ENCODE measurements around the gene FBXW7. TPM values are rescaled to one million over a fixed set of nuclear protein-coding genes. Genes with fewer than 3 reads are reported as not detected.
A peak's percentile ranks its signal among the peaks of the same experiment; 100 is the strongest.

Gene FBXW7
- total and polyA plus RNA-seq, 2 donors (not counting 1 experiment from before 2014, with no cell fraction given), result 16.3 to 68.7 TPM

DNA sequence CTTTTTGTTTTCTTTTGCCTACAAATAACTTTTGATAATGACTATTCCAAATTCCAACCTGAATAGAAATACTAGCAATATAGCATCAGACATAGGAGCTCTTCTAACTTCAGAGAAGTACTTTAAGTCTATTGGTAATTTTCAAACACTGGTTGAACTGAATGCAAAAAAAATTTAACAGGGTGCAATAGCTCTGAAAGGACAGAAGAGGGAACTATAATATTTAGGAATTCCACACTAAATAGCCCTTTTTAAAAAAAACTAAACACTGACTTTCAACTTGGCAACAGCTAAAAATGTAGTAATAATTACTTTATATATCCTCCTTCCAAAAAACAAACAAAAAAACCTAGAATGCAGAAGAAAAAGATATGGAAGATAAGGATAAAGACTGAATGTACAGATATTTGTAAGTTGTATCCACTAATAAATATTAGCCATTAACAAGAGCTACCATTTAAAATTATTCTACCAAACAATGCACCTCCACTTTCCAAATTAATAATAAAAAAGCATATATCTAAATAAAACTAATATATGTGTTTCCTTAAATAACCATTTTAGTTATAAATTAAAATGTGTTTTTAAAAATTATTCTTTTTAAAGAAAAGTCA is 81.4 kb downstream of the FBXW7 start:
- DNase-seq (ENCODE audit: low read depth in 2 of 2), result peak; percentile 19 to 60
- Histone ChIP-seq H3K27ac (ENCODE audit: insufficient read depth, low read length) (no peak overlapping the region), H3K4me3 (replicated peaks in 1 of 4; ENCODE audit: control extremely low read depth in 1 of 4, insufficient read depth in 1 of 4, low read depth in 3 of 4, low read length in 4 of 4) (no peak overlapping the region), H3K79me2 (ENCODE audit: control insufficient read depth, insufficient read depth, low read length) (peaks cover 6% of the 10 kb centered on the region), H3K9ac (ENCODE audit: insufficient read depth, low read length) (no peak overlapping the region), H3K36me3 (ENCODE audit: control insufficient read depth, insufficient read depth, low read length) (no peaks in the 10 kb centered on the region), H3K9me3 (ENCODE audit: control insufficient read depth, insufficient read depth, low read depth, low read length) (no peaks in the 10 kb centered on the region), H3K27me3 (ENCODE audit: control insufficient read depth, insufficient read depth, low read length) (no peaks in the 10 kb centered on the region), H3K4me2 (ENCODE audit: extremely low read depth, insufficient read depth, low read length) (no peak overlapping the region), H3K4me1 (ENCODE audit: control insufficient read depth, extremely low read depth, insufficient read depth, low read length) (no peaks in the 10 kb centered on the region), H4K20me1 (ENCODE audit: control insufficient read depth, extremely low read depth, insufficient read depth, low read length) (no peaks in the 10 kb centered on the region), H2AFZ (ENCODE audit: low read length) (no peak overlapping the region)
- TF ChIP-seq EZH2 (IDR thresholded peaks at IDR 0.05; ENCODE audit: low read length, missing control alignments), result no peak
- TF ChIP-seq, protein P1, sequence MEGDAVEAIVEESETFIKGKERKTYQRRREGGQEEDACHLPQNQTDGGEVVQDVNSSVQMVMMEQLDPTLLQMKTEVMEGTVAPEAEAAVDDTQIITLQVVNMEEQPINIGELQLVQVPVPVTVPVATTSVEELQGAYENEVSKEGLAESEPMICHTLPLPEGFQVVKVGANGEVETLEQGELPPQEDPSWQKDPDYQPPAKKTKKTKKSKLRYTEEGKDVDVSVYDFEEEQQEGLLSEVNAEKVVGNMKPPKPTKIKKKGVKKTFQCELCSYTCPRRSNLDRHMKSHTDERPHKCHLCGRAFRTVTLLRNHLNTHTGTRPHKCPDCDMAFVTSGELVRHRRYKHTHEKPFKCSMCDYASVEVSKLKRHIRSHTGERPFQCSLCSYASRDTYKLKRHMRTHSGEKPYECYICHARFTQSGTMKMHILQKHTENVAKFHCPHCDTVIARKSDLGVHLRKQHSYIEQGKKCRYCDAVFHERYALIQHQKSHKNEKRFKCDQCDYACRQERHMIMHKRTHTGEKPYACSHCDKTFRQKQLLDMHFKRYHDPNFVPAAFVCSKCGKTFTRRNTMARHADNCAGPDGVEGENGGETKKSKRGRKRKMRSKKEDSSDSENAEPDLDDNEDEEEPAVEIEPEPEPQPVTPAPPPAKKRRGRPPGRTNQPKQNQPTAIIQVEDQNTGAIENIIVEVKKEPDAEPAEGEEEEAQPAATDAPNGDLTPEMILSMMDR (conservative IDR thresholded peaks at IDR 0.05 in 1 of 2, IDR thresholded peaks at IDR 0.05 in 1 of 2; ENCODE audit: low read depth in 1 of 2, low read length in 2 of 2), result peak; percentile 15 to 72

DNA sequence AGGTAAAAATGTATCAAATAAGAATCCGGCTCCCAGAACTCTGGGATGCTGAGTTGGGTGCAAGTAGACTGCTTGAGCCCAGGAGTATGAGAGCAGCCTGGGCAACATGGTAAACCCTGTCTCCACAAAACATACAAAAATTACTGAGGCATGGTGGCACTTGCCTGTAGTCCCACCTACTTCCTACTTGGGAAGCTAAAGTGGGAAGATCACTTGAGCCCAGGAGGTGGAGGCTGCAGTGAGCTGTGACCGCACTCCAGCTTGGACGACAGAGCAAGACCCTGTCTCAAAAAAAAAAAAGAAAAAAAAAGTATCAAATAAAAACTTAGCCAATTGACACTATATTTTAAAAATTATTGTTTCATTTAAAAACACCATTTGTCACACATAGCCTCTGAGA is 84.4 kb downstream of the FBXW7 start:
- no peaks in the 10 kb centered on the region for H4K20me1 ChIP-seq (ENCODE audit: control insufficient read depth, extremely low read depth, insufficient read depth, low read length)
- H3K4me2 ChIP-seq (ENCODE audit: extremely low read depth, insufficient read depth, low read length), result no peak overlapping the region
- no peaks in the 10 kb centered on the region for H3K27me3 ChIP-seq (ENCODE audit: control insufficient read depth, insufficient read depth, low read length)
- no peak overlapping the region for H3K4me3 ChIP-seq (replicated peaks in 1 of 4; ENCODE audit: control extremely low read depth in 1 of 4, insufficient read depth in 1 of 4, low read depth in 3 of 4, low read length in 4 of 4)
- H2AFZ ChIP-seq (ENCODE audit: low read length), result no peak overlapping the region
- no peak for DNase-seq (ENCODE audit: low read depth in 2 of 2)
- TF ChIP-seq, protein P1 (conservative IDR thresholded peaks at IDR 0.05 in 1 of 2, IDR thresholded peaks at IDR 0.05 in 1 of 2; ENCODE audit: low read depth in 1 of 2, low read length in 2 of 2), result no peak
- TF ChIP-seq EZH2 (IDR thresholded peaks at IDR 0.05; ENCODE audit: low read length, missing control alignments), result no peak
- no peak overlapping the region for H3K9ac ChIP-seq (ENCODE audit: insufficient read depth, low read length)
- H3K36me3 ChIP-seq (ENCODE audit: control insufficient read depth, insufficient read depth, low read length), result no peaks in the 10 kb centered on the region
- no peaks in the 10 kb centered on the region for H3K9me3 ChIP-seq (ENCODE audit: control insufficient read depth, insufficient read depth, low read depth, low read length)
- H3K27ac ChIP-seq (ENCODE audit: insufficient read depth, low read length), result no peak overlapping the region
- no peaks in the 10 kb centered on the region for H3K4me1 ChIP-seq (ENCODE audit: control insufficient read depth, extremely low read depth, insufficient read depth, low read length)
- peaks cover 1% of the 10 kb centered on the region for H3K79me2 ChIP-seq (ENCODE audit: control insufficient read depth, insufficient read depth, low read length)

DNA sequence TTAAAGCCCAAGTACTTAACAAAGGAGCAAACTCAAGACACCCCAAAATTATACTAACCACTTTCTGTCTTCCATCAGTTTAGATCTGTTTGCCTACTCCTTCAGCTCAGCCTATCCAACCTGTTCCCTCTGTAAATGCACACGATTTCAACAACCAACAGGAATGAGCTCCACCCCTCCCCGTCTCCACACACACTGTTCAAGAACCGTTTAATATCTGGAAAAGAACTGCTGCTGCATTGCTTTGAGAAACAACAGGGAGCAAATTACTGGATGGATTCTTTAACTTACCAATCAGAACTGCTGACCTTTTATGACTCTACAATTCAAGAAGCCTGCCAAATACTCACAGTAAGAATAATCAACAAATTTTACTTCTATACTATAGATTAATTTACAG is 87.0 kb downstream of the FBXW7 start:
- no peaks in the 10 kb centered on the region for H3K79me2 ChIP-seq (ENCODE audit: control insufficient read depth, insufficient read depth, low read length)

More for the DNA sequence above, 87.0 kb downstream of the FBXW7 start:
- Histone ChIP-seq H3K27me3 (ENCODE audit: control insufficient read depth, insufficient read depth, low read length) (no peaks in the 10 kb centered on the region), H3K4me2 (ENCODE audit: extremely low read depth, insufficient read depth, low read length) (no peak overlapping the region), H3K27ac (ENCODE audit: insufficient read depth, low read length) (no peak overlapping the region), H3K4me1 (ENCODE audit: control insufficient read depth, extremely low read depth, insufficient read depth, low read length) (no peaks in the 10 kb centered on the region), H2AFZ (ENCODE audit: low read length) (no peak overlapping the region), H3K36me3 (ENCODE audit: control insufficient read depth, insufficient read depth, low read length) (no peaks in the 10 kb centered on the region), H3K9ac (ENCODE audit: insufficient read depth, low read length) (no peak overlapping the region), H4K20me1 (ENCODE audit: control insufficient read depth, extremely low read depth, insufficient read depth, low read length) (no peaks in the 10 kb centered on the region), H3K4me3 (replicated peaks in 1 of 4; ENCODE audit: control extremely low read depth in 1 of 4, insufficient read depth in 1 of 4, low read depth in 3 of 4, low read length in 4 of 4) (no peak overlapping the region), H3K9me3 (ENCODE audit: control insufficient read depth, insufficient read depth, low read depth, low read length) (no peaks in the 10 kb centered on the region)
- TF ChIP-seq, protein P1 (conservative IDR thresholded peaks at IDR 0.05 in 1 of 2, IDR thresholded peaks at IDR 0.05 in 1 of 2; ENCODE audit: low read depth in 1 of 2, low read length in 2 of 2), result no peak
- TF ChIP-seq EZH2 (IDR thresholded peaks at IDR 0.05; ENCODE audit: low read length, missing control alignments), result no peak
- DNase-seq (ENCODE audit: low read depth in 2 of 2), result no peak
